Astrocyte (in vitro differentiated cells and primary cell): ENCODE results near the gene ADARB2.

Experiments used
- EZH2 ChIP-seq: IDR thresholded peaks from 2 replicates; pipeline ENCODE4 v1.6.1; 2012; ENCODE audit warnings: mild to moderate bottlenecking, low read length, inconsistent platforms; ENCODE audit not compliant: insufficient read depth
- TF ChIP-seq, protein P1 (sequence below): IDR thresholded peaks from 2 replicates; pipeline ENCODE4 v1.5.1; 2011; ENCODE audit warnings: low read depth, mild to moderate bottlenecking, inconsistent platforms, low read length, moderate library complexity; ENCODE audit not compliant: insufficient read depth

DNA sequence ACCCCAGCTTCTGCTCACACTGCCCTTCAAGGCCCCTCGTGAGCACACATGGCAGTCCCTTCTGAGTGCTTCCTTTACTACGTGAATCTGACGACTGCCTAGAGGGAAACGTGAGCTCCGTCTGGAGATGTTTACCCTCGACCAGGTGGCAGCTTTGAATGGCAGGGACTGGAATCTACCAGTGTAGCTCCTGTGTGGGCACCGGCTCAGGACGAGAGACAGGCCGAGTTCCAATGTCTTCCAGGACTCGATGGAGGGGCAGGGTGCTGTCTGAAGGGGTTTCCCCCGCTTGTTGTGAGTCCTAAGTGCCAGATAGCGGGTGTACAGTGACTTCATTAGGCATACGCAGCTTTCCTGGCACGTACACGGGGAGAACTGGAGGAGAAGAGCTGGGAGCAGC lies 229.9 kb downstream of the ADARB2 start:
- TF ChIP-seq, protein P1, sequence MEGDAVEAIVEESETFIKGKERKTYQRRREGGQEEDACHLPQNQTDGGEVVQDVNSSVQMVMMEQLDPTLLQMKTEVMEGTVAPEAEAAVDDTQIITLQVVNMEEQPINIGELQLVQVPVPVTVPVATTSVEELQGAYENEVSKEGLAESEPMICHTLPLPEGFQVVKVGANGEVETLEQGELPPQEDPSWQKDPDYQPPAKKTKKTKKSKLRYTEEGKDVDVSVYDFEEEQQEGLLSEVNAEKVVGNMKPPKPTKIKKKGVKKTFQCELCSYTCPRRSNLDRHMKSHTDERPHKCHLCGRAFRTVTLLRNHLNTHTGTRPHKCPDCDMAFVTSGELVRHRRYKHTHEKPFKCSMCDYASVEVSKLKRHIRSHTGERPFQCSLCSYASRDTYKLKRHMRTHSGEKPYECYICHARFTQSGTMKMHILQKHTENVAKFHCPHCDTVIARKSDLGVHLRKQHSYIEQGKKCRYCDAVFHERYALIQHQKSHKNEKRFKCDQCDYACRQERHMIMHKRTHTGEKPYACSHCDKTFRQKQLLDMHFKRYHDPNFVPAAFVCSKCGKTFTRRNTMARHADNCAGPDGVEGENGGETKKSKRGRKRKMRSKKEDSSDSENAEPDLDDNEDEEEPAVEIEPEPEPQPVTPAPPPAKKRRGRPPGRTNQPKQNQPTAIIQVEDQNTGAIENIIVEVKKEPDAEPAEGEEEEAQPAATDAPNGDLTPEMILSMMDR = no peak
- no peak for TF ChIP-seq EZH2
